Testis (tissue), 3 donors: Measurements from ENCODE around the gene NOL6. TPM values are rescaled to one million over a fixed set of nuclear protein-coding genes. Genes with fewer than 3 reads are reported as not detected.

Experiments used
- DNase-seq: peaks from one replicate; pipeline ENCODE4 v3.0.0-alpha.2; 2019
- H3K27ac ChIP-seq, 2 donors: fragments of 200-600 bp; sonication (generic); one replicate each; pipeline ENCODE4 v1.5.1; 2019
- H3K27me3 ChIP-seq: fragments of 200-600 bp; sonication (generic); one replicate; pipeline ENCODE4 v1.5.1; 2019
- H3K36me3 ChIP-seq: fragments of 200-600 bp; sonication (generic); one replicate; pipeline ENCODE4 v1.5.1; 2017; ENCODE audit warnings: low read depth; ENCODE audit errors: missing control alignments
- H3K4me1 ChIP-seq: fragments of 200-600 bp; sonication (generic); one replicate; pipeline ENCODE4 v1.5.1; 2019
- H3K4me3 ChIP-seq, 2 donors: fragments of 200-600 bp; sonication (generic); one replicate each; pipeline ENCODE4 v1.5.1; 2017 to 2019
- H3K9me3 ChIP-seq: fragments of 200-600 bp; sonication (generic); one replicate; pipeline ENCODE4 v1.5.1; 2017
- POLR2A ChIP-seq: fragments of 450-650 bp; IDR thresholded peaks from one replicate; pipeline ENCODE4 v1.6.1; 2017; ENCODE audit warnings: antibody characterized with exemption, mild to moderate bottlenecking, moderate library complexity
- WGBS, 2 donors: methylation state at CpG; one replicate each; pipeline ENCODE4 v1.1.5; 2018; 5-methylcytosine and 5-hydroxymethylcytosine counted together
- intact Hi-C: fragments of 100-400 bp; cut with DNase I; formaldehyde crosslinking; loops from one replicate; pipeline ENCODE4 v1.15.1; 2023; ENCODE audit warnings: low total_unique reads
- microRNA-seq, 2 donors: library from miRNA; unstranded; fragments of <30 nt; microRNA quantifications; one replicate each; pipeline ENCODE4, GENCODE V29; 2016; ENCODE audit warnings: borderline number of aligned reads in 2 of 2, borderline replicate concordance in 1 of 2
- polyA plus RNA-seq: library from polyadenylated mRNA; stranded (reverse); fragments of 350-450 nt; fragmentation: Illumina TruSeq; extraction: RNeasy Lipid Tissue Mini Kit (QIAGEN cat#74804); gene quantifications from one replicate; pipeline ENCODE4 v1.2.3, GENCODE V29; 2014; ENCODE audit warnings: low read depth, low replicate concordance; ENCODE audit not compliant: insufficient read depth
- small RNA-seq, 2 donors: library from RNA; depleted of rRNA; stranded (forward); fragments of <200 nt; gene quantifications; one replicate each; pipeline ENCODE3, GENCODE V24; 2016
- total RNA-seq, 2 donors: library from RNA; depleted of rRNA; stranded (reverse); fragments of >200 nt; gene quantifications; one replicate each; pipeline ENCODE4 v1.2.3, GENCODE V29; 2016
- TF ChIP-seq, protein P1 (sequence below), 3 experiments: fragments of 450-650 bp in 2 of 3; fragments of 200-600 bp in 1 of 3; sonication (generic) in 1 of 3; IDR thresholded peaks; one replicate each; pipeline ENCODE4 v1.5.1; 2016 to 2019; ENCODE audit warnings: antibody characterized with exemption in 3 of 3, mild to moderate bottlenecking in 2 of 3, moderate library complexity in 1 of 3

NOL6 gene
- total and polyA plus RNA-seq, 3 donors from 2014 or later = 40.4 to 51.6 (median 45.4) TPM

DNA sequence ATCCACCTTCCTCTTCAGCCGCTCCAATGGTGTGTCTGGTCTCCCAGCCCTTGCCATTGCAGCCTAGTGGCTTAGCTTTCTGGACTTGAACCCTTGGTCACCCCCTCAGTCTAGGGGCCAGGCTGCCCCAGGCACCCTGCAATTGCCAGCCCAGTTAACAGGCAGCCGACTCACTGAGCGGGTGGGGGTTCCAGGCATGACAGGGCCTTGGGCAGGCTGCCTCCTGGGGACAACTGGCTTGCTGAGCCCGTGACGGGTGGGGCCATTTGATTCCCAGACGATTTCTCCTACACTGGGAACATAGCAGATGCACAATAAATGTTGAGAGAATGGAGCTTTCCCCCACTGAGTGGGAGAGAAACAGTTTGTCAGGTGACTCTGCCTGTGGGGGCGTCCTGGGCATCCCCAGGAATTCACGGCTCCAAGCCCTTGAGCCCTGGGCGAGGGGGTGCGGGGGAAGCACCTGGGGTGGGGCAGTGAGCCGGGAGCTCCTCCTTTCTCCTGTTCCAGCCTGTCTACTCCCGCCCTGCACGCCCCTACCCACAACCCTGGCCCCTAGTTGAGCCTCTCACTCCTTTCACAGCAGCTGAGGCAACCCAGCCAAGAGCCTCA, 58.7 kb downstream of the NOL6 start:
- Histone ChIP-seq H3K4me1 (no peaks in the 10 kb centered on the region), H3K36me3 (no peaks in the 10 kb centered on the region), H3K4me3 (no peak overlapping the region), H3K27ac (no peak overlapping the region), H3K9me3 (no peaks in the 10 kb centered on the region), H3K27me3 (no peaks in the 10 kb centered on the region)
- DNase-seq = no peak
- intact Hi-C loops = loop anchor here (5.0 kb wide), 1 partner anchor 38 kb away; no protein-coding TSS in a partner anchor
- TF ChIP-seq POLR2A = no peak
- TF ChIP-seq, protein P1, sequence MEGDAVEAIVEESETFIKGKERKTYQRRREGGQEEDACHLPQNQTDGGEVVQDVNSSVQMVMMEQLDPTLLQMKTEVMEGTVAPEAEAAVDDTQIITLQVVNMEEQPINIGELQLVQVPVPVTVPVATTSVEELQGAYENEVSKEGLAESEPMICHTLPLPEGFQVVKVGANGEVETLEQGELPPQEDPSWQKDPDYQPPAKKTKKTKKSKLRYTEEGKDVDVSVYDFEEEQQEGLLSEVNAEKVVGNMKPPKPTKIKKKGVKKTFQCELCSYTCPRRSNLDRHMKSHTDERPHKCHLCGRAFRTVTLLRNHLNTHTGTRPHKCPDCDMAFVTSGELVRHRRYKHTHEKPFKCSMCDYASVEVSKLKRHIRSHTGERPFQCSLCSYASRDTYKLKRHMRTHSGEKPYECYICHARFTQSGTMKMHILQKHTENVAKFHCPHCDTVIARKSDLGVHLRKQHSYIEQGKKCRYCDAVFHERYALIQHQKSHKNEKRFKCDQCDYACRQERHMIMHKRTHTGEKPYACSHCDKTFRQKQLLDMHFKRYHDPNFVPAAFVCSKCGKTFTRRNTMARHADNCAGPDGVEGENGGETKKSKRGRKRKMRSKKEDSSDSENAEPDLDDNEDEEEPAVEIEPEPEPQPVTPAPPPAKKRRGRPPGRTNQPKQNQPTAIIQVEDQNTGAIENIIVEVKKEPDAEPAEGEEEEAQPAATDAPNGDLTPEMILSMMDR (IDR thresholded peaks at IDR 0.05) = no peak
- 75 to 80% methylated on average over 6 to 13 of the region's 13 CpGs for WGBS, 2 donors

DNA sequence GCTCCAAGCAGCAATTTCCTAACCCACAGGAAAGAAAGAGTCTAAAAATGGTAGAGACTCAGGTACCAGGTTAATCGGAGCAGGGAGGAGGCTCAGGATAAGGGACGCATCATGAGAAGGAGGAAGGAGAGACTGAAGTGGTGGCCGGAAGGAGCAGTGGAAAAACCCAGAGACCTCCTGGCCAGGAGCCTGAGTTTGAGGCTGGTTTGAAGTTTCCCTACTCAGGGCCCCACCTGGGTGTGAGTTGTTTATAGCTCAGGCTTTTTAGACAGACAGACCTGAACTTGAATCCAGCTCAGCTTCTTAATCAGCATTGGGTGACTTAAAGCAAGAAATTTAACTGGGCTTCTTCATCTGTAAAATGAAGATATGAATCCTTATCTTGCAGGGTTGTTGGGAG, 59.5 kb downstream of the NOL6 start:
- H3K27ac ChIP-seq = no peak overlapping the region
- no peaks in the 10 kb centered on the region for H3K9me3 ChIP-seq
- H3K4me1 ChIP-seq = no peaks in the 10 kb centered on the region
- no peaks in the 10 kb centered on the region for H3K36me3 ChIP-seq
- intact Hi-C loops = no loop called here
- TF ChIP-seq POLR2A = no peak
- TF ChIP-seq, protein P1 (IDR thresholded peaks at IDR 0.05) = no peak
- WGBS, 2 donors = 74 to 82% methylated on average over 3 of the region's 3 CpGs
- H3K27me3 ChIP-seq = no peaks in the 10 kb centered on the region
- no peak for DNase-seq
- no peak overlapping the region for H3K4me3 ChIP-seq

Small RNA genes within 50 kb of the gene (microRNA-seq; reads per million reads assigned to microRNA genes)
- gene MIR6851 = 0 to 0.69 reads per million in 2 donors

Small RNA genes within 50 kb of the gene (small RNA-seq; reads per million reads assigned to genes)
- gene AL356218.2 (0 reads per million in 2 donors), gene MIR6851 (0 reads per million in 2 donors)

Other genes with a start within 250 kb of the NOL6 start
- not detected for gene SPINK4, start 233.8 kb downstream of the NOL6 start, total RNA-seq
- gene SPINK4, start 233.8 kb downstream of the NOL6 start, polyA plus RNA-seq = not detected
- gene BAG1, start 209.2 kb downstream of the NOL6 start, total RNA-seq = 100 to 1,000 TPM in 1 of 2 donors, 10 to 100 TPM in 1; 96.6 to 147 TPM
- 203 TPM for gene BAG1, start 209.2 kb downstream of the NOL6 start, polyA plus RNA-seq
- gene CHMP5, start 208.9 kb downstream of the NOL6 start, total RNA-seq = 10 to 100 TPM; 53.2 to 57.0 TPM
- gene CHMP5, start 208.9 kb downstream of the NOL6 start, polyA plus RNA-seq = 84.1 TPM
- 10 to 100 TPM; 46.7 to 48.6 TPM for gene NFX1, start 183.4 kb downstream of the NOL6 start, total RNA-seq
- 30.0 TPM for gene NFX1, start 183.4 kb downstream of the NOL6 start, polyA plus RNA-seq
- 10 to 100 TPM; 19.1 to 37.6 TPM for gene AQP7, start 71.4 kb downstream of the NOL6 start, total RNA-seq
- gene AQP7, start 71.4 kb downstream of the NOL6 start, polyA plus RNA-seq = 55.6 TPM
- 1 to 10 TPM; 4.6 to 9.0 TPM for gene AQP3, start 26.3 kb downstream of the NOL6 start, total RNA-seq
- 6.3 TPM for gene AQP3, start 26.3 kb downstream of the NOL6 start, polyA plus RNA-seq
- 10 to 100 TPM; 33.6 to 49.4 TPM for gene ANKRD18B, start 50.3 kb upstream of the NOL6 start, total RNA-seq
- gene ANKRD18B, start 50.3 kb upstream of the NOL6 start, polyA plus RNA-seq = 6.3 TPM